M059J (cell line): ENCODE results near the gene AUTS2. TPM values are rescaled to one million over a fixed set of nuclear protein-coding genes. Genes with fewer than 3 reads are reported as not detected.
A peak's percentile ranks its signal among the peaks of the same experiment; 100 is the strongest.

Experiments used
- DNase-seq: peaks from one replicate; pipeline ENCODE4 v3.0.0-alpha.2; 2012; ENCODE audit warnings: low read depth
- total RNA-seq: library from RNA; depleted of rRNA; stranded (reverse); fragments of >200 nt; shearing (Covaris generic); gene quantifications from 2 replicates; pipeline ENCODE4 v1.2.3, GENCODE V29; 2014

The AUTS2 gene
- total RNA-seq, 1 experiment from 2014 or later: 6.9 TPM

GRCh38 chr7:70457883-70458680 lies 859.8 kb downstream of the AUTS2 start:
- DNase-seq: no peak

GRCh38 chr7:70458745-70459144 lies 860.5 kb downstream of the AUTS2 start:
- DNase-seq: no peak

- DNase-seq: no peak
Measured at GRCh38 chr7:70459546-70459945, 861.3 kb downstream of the AUTS2 start.

GRCh38 chr7:70460071-70460470 lies 861.8 kb downstream of the AUTS2 start:
- no peak for DNase-seq

- DNase-seq: no peak
Measured at GRCh38 chr7:70460562-70460961, 862.3 kb downstream of the AUTS2 start.

GRCh38 chr7:70463352-70463938 lies 865.2 kb downstream of the AUTS2 start:
- no peak for DNase-seq

- DNase-seq: no peak
Measured at GRCh38 chr7:70466725-70467364, 868.6 kb downstream of the AUTS2 start.

- no peak for DNase-seq
Measured at GRCh38 chr7:70470746-70471145, 872.5 kb downstream of the AUTS2 start.

GRCh38 chr7:70472601-70473237 lies 874.4 kb downstream of the AUTS2 start:
- no peak for DNase-seq

- no peak for DNase-seq
Measured at GRCh38 chr7:70474639-70475234, 876.5 kb downstream of the AUTS2 start.

GRCh38 chr7:70477036-70478010 lies 879.0 kb downstream of the AUTS2 start:
- DNase-seq: peak; percentile 27

GRCh38 chr7:70479153-70480021 lies 881.1 kb downstream of the AUTS2 start:
- no peak for DNase-seq

- DNase-seq: peak; percentile 63
Measured at GRCh38 chr7:70480927-70481569, 882.8 kb downstream of the AUTS2 start.

GRCh38 chr7:70481570-70482123 lies 883.4 kb downstream of the AUTS2 start:
- no peak for DNase-seq

GRCh38 chr7:70484255-70484654 lies 886.0 kb downstream of the AUTS2 start:
- peak; percentile 34 for DNase-seq

- no peak for DNase-seq
Measured at GRCh38 chr7:70486977-70487376, 888.7 kb downstream of the AUTS2 start.

- no peak for DNase-seq
Measured at GRCh38 chr7:70487428-70487827, 889.2 kb downstream of the AUTS2 start.

GRCh38 chr7:70487886-70488285 lies 889.6 kb downstream of the AUTS2 start:
- no peak for DNase-seq

GRCh38 chr7:70489813-70490212 lies 891.5 kb downstream of the AUTS2 start:
- DNase-seq: no peak
